ENCODE measurements around the gene POTEF. TPM values are rescaled to one million over a fixed set of nuclear protein-coding genes. Genes with fewer than 3 reads are reported as not detected.
"Not testable (repeated sequence)": the region's sequence is repeated elsewhere in the genome, so short reads cannot be mapped to it uniquely, and the experiment has no call there.

The POTEF gene
- polyA plus RNA-seq, 1 donor (not counting 4 experiments of a cell fraction or from before 2014, with no cell fraction given), result not detected

DNA sequence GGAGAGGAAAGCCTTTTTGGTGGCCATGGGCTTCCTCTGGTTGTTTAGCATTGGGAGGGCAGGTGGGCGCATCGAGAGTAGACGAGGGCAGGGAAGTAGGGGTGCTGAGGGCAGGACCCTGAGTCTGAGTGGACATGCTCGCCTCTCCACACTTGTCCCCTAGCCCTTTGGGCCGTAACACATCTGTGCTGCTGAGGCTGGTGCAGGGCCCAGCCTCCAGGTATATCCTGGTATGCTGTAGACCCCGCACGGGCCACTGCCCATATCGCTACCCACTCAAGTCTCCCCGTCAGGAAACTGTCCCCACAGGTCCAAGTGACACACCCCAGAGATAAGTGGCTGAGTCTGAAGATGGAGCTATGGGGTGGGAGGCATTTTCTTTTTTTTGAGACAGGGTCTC lies 29.6 kb upstream of the POTEF start:
- no peak for DNase-seq (ENCODE audit: low read depth, low spot score)
- H3K79me2 ChIP-seq (ENCODE audit: control insufficient read depth, insufficient read depth, low read length), result no peaks in the 10 kb centered on the region
- H3K4me2 ChIP-seq (ENCODE audit: control insufficient read depth, extremely low read depth, insufficient read depth, low read depth, low read length), result no peak overlapping the region
- no peak overlapping the region for H3K4me3 ChIP-seq (ENCODE audit: control insufficient read depth in 2 of 3, extremely low read depth in 1 of 3, insufficient read depth in 2 of 3, low read depth in 1 of 3, low read length in 3 of 3)
- TF ChIP-seq, protein P1, sequence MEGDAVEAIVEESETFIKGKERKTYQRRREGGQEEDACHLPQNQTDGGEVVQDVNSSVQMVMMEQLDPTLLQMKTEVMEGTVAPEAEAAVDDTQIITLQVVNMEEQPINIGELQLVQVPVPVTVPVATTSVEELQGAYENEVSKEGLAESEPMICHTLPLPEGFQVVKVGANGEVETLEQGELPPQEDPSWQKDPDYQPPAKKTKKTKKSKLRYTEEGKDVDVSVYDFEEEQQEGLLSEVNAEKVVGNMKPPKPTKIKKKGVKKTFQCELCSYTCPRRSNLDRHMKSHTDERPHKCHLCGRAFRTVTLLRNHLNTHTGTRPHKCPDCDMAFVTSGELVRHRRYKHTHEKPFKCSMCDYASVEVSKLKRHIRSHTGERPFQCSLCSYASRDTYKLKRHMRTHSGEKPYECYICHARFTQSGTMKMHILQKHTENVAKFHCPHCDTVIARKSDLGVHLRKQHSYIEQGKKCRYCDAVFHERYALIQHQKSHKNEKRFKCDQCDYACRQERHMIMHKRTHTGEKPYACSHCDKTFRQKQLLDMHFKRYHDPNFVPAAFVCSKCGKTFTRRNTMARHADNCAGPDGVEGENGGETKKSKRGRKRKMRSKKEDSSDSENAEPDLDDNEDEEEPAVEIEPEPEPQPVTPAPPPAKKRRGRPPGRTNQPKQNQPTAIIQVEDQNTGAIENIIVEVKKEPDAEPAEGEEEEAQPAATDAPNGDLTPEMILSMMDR (optimal IDR thresholded peaks at IDR 0.05 in 1 of 3, IDR thresholded peaks at IDR 0.05 in 1 of 3, conservative IDR thresholded peaks at IDR 0.05 in 1 of 3; ENCODE audit: extremely low read depth in 1 of 3, insufficient read depth in 2 of 3, low read length in 3 of 3), result no peak
- no peak for TF ChIP-seq EZH2 (IDR thresholded peaks at IDR 0.05; ENCODE audit: low read length)
- no peaks in the 10 kb centered on the region for H3K9me3 ChIP-seq (ENCODE audit: control insufficient read depth, low read depth, low read length)
- no peak overlapping the region for H3K27ac ChIP-seq (ENCODE audit: control insufficient read depth, insufficient read depth, low read length)
- H3K4me1 ChIP-seq (ENCODE audit: control insufficient read depth, extremely low read depth, insufficient read depth, low read length), result no peaks in the 10 kb centered on the region
- dilution Hi-C loops (cut with MboI; ENCODE audit: extremely low pct_ligation_motif_present, low sequenced_read_pairs), result no loop called here
- no peak overlapping the region for H3K9ac ChIP-seq (ENCODE audit: control insufficient read depth, extremely low read depth, insufficient read depth, low read length)
- no peak overlapping the region for H2AFZ ChIP-seq (ENCODE audit: control insufficient read depth, low read length)
- H3K27me3 ChIP-seq (ENCODE audit: control insufficient read depth, extremely low read depth, insufficient read depth, low read length), result no peaks in the 10 kb centered on the region
- H4K20me1 ChIP-seq (ENCODE audit: control insufficient read depth, extremely low read depth, insufficient read depth, low read length), result no peaks in the 10 kb centered on the region
- no peak for FAIRE-seq
- no peaks in the 10 kb centered on the region for H3K9me1 ChIP-seq (ENCODE audit: control insufficient read depth, extremely low read depth, insufficient read depth, low read length)
- peaks cover 0 to 5% of the 10 kb centered on the region in 2 experiments for H3K36me3 ChIP-seq (ENCODE audit: control insufficient read depth in 2 of 2, extremely low read depth in 1 of 2, insufficient read depth in 2 of 2, low read length in 2 of 2)

DNA sequence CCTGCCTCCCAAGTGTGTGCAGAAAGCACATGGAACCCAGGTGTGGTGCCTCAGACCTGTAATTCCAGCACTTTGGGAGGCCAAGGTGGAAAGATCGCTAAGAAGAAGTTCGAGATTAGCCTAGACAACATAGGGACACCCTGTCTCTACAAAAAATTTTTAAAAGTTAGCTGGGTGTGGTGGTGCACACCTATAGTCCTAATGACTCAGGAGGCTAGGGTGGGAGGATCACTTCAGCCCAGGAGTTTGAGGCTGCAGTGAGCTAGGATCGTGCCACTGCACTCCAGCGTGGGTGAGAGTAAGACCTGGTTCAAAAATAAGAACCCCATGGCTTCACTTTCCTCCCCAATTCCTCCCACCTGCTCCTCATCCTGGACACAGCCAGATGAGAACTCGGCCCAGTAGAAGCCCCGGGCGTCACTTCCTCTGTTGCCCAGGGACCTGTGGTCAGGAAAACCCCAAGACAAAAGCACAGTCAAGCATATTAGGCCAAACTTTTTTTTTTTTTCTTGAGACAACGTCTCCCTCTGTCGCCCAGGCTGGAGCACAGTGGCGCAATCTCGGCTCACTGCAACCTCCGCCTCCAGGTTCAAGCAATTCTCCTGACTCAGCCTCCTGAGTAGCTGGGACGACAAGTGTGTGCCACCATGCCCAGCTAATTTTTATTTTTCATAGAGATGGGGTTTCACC lies 28.9 kb upstream of the POTEF start:
- H3K4me2 ChIP-seq (ENCODE audit: control insufficient read depth, extremely low read depth, insufficient read depth, low read depth, low read length); H3K27ac ChIP-seq (ENCODE audit: control insufficient read depth, insufficient read depth, low read length); H2AFZ ChIP-seq (ENCODE audit: control insufficient read depth, low read length); H3K4me3 ChIP-seq (ENCODE audit: control insufficient read depth in 2 of 3, extremely low read depth in 1 of 3, insufficient read depth in 2 of 3, low read depth in 1 of 3, low read length in 3 of 3); FAIRE-seq; H3K27me3 ChIP-seq (ENCODE audit: control insufficient read depth, extremely low read depth, insufficient read depth, low read length); H3K79me2 ChIP-seq (ENCODE audit: control insufficient read depth, insufficient read depth, low read length); DNase-seq (ENCODE audit: low read depth, low spot score); H3K9me3 ChIP-seq (ENCODE audit: control insufficient read depth, low read depth, low read length); H4K20me1 ChIP-seq (ENCODE audit: control insufficient read depth, extremely low read depth, insufficient read depth, low read length); H3K36me3 ChIP-seq (ENCODE audit: control insufficient read depth in 2 of 2, extremely low read depth in 1 of 2, insufficient read depth in 2 of 2, low read length in 2 of 2); H3K9ac ChIP-seq (ENCODE audit: control insufficient read depth, extremely low read depth, insufficient read depth, low read length); H3K4me1 ChIP-seq (ENCODE audit: control insufficient read depth, extremely low read depth, insufficient read depth, low read length); dilution Hi-C loops (cut with MboI; ENCODE audit: extremely low pct_ligation_motif_present, low sequenced_read_pairs); H3K9me1 ChIP-seq (ENCODE audit: control insufficient read depth, extremely low read depth, insufficient read depth, low read length): not testable (repeated sequence)

DNA sequence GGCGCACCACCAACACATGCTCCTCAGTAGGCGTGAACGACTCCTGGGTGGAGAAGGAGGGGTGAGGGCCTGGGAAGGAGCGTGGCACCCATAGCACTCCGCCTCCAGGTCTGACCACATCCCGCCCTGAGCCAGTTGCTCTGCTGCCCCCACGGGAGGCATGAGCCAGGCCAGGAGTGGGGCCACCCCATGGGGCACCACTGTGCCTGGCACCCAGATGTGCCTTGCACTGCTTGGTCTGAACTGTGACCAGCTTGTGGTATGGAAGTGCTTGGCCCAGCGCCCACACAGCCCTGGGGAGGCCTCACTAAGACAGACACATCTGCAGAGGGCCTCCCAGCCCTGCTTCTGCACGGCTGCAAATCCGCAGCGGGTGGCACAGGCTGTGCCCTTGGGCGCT lies 28.3 kb upstream of the POTEF start:
- H3K27me3 ChIP-seq (ENCODE audit: control insufficient read depth, extremely low read depth, insufficient read depth, low read length); FAIRE-seq; H3K4me2 ChIP-seq (ENCODE audit: control insufficient read depth, extremely low read depth, insufficient read depth, low read depth, low read length); H4K20me1 ChIP-seq (ENCODE audit: control insufficient read depth, extremely low read depth, insufficient read depth, low read length); H3K4me3 ChIP-seq (ENCODE audit: control insufficient read depth in 2 of 3, extremely low read depth in 1 of 3, insufficient read depth in 2 of 3, low read depth in 1 of 3, low read length in 3 of 3); dilution Hi-C loops (cut with MboI; ENCODE audit: extremely low pct_ligation_motif_present, low sequenced_read_pairs); H3K9me1 ChIP-seq (ENCODE audit: control insufficient read depth, extremely low read depth, insufficient read depth, low read length); H3K79me2 ChIP-seq (ENCODE audit: control insufficient read depth, insufficient read depth, low read length); H3K27ac ChIP-seq (ENCODE audit: control insufficient read depth, insufficient read depth, low read length); H3K36me3 ChIP-seq (ENCODE audit: control insufficient read depth in 2 of 2, extremely low read depth in 1 of 2, insufficient read depth in 2 of 2, low read length in 2 of 2); H3K4me1 ChIP-seq (ENCODE audit: control insufficient read depth, extremely low read depth, insufficient read depth, low read length); H3K9me3 ChIP-seq (ENCODE audit: control insufficient read depth, low read depth, low read length); DNase-seq (ENCODE audit: low read depth, low spot score); H2AFZ ChIP-seq (ENCODE audit: control insufficient read depth, low read length); H3K9ac ChIP-seq (ENCODE audit: control insufficient read depth, extremely low read depth, insufficient read depth, low read length): not testable (repeated sequence)

All from keratinocyte (primary cell).